GM19328 (cell line): ENCODE data around the gene PAPSS1.
A peak's percentile ranks its signal among the peaks of the same experiment; 100 is the strongest.
"Not testable (repeated sequence)": the region's sequence is repeated elsewhere in the genome, so short reads cannot be mapped to it uniquely, and the experiment has no call there.

ENCODE experiments used
- ATAC-seq: cut with Tn5 transposase; IDR thresholded peaks from one replicate; pipeline ENCODE4 v1.9.1; 2021; ENCODE audit warnings: mild to moderate bottlenecking, moderate library complexity; ENCODE audit not compliant: unreplicated experiment

The PAPSS1 gene

DNA sequence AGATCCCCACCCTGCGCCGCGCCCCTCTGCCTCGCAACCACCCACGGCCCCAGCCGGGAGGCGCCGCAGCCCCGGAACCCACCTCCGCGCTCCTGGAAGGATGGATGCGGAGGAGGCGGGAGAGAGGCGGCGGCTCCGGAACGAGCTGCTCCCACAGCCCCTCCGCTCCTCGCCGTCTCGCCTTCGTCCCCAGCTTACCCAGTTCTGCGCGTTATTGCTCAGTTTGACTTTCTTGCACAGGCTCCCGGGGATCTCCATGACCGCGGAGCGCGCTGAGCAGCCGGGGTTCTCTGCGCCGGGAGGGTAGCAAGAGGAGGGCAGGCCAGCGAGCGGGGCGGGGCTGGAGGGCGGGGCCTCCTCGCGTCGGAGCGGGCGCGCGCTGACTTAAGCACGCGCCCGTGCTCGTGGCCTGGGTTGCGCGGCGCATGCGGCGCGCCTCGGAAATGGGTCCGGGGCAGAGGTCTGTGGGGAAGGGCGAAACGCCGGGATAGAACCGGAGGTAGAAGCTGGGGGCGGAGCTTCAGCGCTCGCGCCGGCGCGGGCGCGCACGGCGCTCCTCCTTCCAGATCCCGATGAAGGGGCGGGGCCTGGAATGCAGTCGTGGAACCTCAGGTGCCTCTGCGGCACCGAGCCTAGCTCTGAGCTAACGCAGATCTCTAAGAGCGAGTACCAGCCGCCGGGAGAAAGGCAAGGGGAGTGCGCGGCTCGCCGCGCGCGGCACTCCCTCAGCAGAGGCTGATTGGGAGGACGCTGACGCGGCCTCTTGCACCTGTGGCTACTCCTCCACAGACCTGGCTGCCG is at the start of gene PAPSS1:
PAPSS1 (minus strand) TSS at position 313 of the 801 bp plus-strand sequence; CDS start at position 258, 55 bp downstream.
- peak; percentile 84 for ATAC-seq

DNA sequence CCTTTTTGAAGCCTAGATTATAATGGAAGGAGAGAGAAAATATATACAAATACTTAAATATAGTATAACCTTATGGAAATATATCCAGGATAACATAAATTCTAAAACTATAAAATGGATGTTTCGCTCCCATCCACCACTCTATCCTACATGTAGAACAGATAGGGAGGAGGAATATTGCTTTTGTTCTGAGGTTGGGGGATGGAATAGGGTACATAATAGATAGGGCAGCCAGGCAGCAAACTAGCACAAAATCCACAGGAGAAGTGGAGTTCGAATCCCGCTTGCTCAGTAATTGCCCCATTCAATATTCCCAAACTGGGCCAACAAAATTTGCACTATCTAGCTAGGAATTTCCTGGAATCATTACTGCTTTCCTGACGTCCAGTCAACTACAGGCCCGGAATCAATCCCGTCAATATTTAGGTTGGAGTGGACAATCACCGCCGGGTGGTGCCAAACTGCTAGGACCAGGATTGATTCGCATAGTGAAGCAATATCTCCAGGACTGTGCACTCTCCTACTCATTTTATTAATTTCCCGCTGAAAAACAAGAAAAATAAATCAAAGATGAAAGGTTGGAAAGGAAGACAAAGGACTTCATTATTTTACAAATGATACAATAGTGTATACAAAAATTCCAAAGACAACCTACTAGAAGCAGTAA is 40.4 kb upstream of the PAPSS1 start:
- ATAC-seq: no peak

DNA sequence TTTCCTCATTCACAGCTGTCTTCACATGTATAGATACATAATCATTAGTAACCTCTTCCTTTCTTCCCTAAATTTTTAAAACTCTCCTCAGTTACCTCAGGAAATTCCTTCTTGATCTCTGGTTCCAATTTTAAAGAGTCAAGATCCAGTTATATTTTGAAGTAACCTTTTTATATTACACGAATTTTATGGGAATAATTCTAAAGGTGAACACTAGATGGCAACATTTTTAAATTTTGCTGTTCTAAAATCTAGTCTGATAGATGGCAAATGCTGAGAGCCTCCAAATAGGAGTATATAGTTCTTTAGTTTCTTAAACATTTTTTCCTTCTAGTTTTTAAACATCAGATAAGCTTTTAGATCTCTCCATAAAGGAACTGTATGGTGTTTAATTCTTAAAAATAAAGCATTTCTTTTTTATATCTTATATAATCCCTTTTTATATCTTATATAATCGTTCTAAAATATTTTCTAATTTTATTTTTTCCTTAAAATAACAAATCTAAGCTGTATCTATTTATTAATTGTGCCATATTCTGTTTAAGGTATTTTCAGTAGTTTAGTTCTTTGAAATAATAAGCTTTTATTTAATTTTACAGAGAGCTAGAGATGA is 37.9 kb upstream of the PAPSS1 start:
- no peak for ATAC-seq

DNA sequence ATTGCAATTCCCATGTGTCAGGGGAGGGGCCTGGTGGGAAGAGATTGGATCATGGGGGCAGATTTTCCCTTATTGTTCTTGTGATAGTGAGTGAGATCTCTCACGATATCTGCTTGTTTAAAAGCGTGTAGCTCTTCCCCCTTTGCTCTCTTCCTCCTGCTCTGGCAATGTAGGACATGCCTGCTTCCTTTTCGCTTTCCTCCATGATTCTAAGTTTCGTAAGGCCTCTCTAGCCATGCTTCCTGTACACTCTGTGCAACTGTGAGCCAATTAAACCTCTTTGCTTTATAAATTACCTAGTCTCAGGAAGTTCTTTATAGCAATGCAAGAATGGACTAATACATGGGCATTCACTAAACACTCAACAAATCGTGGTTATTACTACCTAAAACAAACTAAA is 37.2 kb upstream of the PAPSS1 start:
- ATAC-seq: no peak

DNA sequence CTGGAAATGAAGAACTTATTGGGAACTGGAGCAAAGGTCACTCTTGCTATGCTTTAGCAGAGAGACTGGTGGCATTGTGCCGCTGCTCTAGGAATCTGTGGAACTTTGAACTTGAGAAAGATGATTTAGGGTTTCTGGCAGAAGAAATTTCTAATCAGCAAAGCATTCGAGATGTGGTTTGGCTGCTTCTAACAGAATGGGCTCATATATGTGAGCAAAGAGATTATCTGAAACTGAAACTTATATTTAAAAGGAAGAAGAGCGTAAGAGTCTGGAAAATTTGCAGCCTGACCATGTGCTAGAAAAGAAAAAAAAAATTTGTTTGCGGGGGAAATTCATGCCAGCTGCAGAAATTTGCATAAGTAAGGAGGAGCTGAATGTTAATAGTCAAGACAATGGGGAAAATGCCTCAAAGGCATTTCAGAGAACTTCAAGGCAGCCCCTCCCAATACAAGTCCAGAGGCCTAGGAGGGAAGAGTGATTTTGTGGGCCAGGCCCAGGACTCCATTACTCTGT is 35.9 kb upstream of the PAPSS1 start:
- ATAC-seq: no peak

DNA sequence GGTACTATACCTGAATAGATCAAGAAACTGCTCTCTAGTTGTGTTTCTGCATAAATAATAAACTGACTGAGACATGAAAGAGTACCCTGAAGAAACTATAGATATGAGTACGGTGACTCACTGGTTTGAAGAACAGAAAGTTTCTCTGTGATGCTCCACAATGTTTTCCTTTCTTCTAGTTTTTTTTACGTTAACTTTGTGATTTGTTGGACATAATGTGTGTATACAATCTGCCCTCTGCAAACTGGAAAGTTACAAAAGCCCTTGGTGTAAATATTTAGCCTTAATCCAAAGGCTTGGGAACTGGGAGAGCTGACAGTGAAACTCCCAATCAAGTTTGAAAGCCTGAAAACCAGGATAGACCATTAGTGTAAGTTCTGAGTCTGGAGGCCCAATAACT is 31.6 kb upstream of the PAPSS1 start:
- no peak for ATAC-seq

DNA sequence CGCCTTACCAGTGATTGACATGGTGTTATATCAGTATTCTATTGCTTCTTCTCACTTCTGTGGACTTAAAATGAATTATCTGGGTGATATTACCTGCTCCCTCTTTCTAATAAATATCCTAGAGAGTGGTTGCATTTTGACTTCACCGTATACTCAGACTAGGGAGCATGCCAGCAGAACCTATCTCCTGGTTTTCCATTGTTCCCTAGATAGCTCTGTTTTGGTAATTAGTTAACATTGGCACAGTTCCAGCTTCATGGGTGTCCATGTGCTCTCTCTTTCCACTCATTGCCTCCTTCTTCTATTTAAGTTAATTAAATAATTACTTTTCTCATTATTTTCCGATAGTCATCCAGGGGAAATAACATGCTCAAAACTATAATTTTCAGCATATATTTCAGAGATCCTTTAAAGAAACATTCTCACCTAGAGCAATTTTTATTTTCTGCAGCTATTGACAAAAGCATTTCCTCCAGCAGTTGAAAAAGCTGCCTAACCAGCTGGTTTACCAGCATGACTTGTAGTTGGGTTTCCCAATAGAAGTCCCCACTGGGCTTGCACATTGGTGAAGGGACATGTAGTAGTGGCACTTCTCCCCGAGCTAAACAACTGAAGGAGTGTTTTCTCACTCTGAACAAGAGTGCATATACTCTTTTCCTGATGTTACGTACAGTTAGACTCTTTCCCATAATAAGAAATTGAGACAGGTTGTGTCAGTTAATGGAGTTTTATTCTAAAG is 27.9 kb upstream of the PAPSS1 start:
- ATAC-seq: no peak

DNA sequence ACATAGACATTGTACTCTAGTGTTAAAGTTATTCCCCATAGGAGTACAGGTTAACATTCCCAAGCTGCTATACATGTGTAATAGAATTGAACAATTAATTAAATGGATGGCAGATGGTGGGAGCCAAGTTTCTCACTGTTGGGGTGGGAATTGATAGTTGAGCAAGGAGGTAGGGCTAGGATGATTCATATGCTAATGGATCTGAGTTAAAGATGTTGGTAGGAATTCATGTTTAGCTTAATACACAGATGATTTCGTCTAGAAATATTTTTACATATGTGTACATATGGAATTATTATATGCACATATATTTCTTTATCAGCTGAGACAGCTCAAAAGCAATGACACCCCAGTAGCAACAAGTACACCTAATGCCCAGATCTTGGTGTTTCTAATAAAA is 26.1 kb upstream of the PAPSS1 start:
- no peak for ATAC-seq

DNA sequence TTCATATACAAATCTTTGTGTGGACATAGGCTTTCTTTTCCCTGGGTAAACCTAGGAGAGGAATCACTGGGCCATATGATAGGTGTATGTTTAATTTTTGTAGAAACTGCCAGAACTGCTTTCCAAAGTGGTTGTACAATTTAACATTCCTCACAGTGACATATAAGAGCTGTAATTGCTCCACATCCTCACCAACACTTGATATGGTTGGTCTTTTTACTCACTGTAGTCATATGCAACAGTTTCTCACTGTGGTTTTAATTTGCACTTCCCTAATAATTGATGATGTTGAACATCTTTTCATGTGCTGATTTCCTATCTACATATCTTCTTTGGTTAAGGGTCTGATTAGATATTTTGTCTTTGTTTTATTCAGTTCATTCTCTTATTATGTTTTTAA is 24.5 kb upstream of the PAPSS1 start:
- ATAC-seq: no peak

DNA sequence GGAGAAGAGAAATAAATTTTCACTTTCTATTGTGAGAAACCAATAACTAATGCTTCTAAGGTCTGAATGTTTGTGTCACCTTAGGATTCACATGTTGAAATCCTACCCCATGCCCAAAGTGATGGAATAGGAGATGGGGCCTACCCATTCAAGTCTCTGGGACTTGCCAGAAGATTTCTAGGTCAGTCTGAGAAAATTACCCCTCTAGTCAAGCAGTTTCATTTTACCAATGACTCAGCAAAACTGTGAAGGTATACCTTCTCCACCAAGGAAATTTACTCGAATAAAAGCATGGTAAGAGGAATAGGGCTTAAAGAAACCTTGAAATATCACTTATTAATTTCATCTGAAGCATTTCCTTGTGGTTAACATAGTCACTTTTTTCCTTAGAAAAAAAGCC is 23.5 kb upstream of the PAPSS1 start:
- no peak for ATAC-seq

DNA sequence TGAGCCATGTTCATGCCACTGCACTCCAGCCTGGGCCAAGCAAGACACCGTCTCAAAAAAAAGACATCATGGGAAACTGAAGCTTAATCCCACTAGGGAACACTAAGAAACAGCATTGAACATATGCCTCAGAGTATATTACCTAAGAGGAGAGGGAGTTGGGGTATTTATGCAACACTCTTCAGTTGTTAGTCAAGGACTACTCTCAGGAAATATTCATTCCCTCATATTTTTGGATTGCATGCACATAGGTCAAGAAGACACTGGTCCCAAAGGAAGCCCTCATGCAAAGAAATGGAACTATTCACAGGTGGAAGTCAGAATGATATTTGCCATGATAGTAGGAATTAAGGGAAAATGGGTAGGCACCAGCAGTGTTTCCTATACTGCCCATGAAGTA is 22.8 kb upstream of the PAPSS1 start:
- no peak for ATAC-seq

DNA sequence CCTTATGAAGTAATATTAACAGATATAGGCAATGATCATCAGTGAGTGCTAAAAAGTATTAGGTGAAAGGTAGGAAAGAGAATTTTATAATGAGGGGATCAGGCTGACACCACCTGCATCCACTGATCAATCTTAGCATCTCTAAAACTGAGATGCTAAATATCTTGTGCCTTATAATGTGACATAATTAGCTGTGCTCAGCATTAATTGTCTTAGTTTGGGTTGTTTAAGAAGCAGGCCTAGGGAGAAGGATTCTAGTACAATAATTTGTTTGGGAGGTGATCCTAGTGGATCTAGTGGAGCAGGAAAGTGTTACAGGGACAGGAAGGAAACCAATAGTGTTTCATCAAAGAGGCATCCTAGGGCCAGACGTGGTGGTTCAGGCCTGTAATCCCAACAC is 22.2 kb upstream of the PAPSS1 start:
- ATAC-seq: no peak

DNA sequence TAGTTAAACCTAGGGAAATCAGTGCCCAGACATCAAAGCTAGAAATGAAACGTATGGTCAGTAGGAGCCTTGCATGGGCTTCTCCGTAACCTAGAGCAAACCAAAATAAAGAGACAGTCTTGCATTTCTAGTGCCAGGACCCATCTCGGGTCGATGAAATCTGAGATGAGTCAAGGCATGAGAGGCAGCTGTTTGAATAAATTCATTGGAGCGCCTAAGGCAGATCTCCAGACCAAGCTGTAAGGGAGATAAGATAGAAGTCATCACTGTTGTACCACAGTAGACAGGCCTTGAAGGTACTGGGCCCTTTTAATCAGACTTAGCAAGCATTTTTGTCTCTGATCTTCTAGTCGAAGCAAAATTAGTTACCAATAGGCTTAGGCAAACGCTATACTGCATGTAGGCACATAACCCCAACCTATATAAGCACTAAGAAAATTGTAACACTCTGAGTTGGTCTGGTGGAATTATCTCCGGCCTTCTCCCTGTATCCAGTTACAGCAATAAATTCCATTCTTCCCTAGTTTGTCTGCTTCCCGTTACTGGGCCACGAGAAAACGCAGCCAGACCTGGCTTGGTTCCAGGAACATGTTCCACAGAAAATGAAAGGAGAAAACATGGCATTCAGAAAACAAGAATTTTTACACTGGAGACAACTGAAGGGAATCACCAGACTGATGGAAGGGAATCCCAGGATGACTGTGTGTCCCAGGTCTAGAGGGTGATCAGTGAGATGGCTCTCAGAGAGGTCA is 21.1 kb upstream of the PAPSS1 start:
- no peak for ATAC-seq

DNA sequence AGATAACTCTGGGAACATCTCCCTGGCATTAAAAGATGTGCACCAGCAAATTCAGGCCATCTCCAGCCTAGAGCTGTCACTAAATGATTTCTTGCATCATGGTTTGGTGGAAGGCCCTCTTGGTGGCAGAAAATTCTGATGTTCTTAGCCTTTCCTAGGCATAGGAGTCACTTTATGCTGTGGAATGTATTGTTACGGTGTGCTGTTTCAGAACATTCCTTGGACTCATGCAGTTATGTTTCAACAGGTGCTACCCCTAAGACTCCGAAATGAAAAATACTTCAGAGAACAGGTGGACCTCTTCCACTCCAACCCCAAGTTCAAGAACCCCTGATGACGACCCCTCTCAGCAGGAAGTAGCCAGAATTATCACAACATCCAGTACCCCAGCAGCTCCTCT is 20.3 kb upstream of the PAPSS1 start:
- no peak for ATAC-seq

DNA sequence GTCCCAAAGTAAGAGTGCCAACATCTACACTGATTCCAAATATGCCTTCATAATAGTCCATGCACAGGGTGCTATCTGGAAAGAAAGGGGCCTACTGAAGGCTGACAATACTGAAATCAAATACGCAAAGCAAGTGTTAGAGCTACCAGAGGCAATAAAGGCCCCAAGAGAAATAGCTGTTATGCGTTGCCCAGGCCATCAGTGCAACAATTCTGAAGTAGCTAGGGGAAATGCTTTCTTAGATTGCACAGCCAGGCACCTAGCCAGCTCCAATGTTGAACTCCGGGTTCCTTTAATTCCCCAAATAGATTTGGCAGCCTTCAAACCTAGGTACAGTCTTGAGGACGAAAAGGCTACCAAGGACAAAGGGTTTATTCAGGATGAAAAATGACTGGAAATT is 17.4 kb upstream of the PAPSS1 start:
- ATAC-seq: no peak

DNA sequence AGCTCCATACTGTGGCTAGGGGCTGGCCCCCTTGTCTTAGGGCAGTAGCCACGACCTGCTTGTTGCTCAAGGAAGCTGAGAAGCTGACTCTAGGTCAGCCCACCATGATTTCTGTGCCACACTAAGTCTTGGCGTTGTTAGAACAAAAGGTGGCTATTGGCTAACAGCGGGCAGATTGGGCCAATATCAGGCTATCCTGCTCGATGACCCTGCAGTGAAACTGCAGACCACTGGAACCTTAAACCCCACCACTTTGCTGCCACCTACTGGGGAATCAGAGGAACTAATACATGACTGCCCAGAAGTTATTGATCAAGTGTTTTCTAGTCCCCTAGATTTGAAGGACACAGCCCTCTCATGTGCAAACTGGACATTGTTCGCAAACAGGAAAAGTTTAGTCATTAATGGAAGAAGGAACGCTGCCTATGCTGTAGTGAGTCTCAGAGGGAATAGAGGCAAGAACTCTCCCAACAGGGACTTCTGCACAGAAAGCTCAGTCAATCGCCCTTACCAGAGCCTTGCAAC is 17.0 kb upstream of the PAPSS1 start:
- no peak for ATAC-seq

DNA sequence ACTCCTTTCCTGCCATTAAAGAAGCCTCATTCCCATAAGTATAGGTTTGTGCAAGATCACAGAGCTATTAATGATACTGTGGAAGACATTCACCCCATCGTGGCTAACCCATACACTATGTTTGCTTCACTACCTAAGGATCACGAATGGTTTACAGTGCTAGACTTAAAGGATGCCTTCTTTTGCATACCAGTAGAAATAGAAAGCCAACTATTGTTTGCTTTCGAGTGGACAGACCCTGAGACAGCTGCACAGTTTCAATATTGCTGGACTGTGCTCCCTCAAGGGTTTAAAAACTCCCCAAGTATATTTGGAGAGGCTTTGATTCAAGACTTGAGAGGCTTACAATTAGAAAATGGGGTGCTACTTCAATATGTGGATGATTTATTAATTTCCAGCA is 16.0 kb upstream of the PAPSS1 start:
- ATAC-seq: peak; percentile 54

DNA sequence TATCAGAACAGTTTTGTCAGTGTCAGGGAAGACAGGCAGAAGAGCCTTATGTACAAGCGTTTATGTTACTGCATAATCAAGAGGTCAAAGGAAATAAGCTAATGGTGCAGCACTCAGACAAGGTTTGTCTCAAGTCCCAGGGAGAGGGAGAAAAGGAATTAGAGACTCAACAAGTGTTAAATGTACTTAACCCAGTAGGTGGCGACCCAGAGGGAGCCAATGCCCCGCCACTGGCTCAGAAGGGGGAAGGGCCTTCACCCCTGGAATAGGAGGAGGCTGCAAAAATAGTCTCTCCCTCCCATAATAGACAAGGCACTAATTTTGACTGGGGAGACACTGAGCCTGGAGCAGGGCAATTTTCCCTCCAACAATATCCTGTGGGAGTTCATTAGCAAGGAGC is 14.1 kb upstream of the PAPSS1 start:
- no peak for ATAC-seq

DNA sequence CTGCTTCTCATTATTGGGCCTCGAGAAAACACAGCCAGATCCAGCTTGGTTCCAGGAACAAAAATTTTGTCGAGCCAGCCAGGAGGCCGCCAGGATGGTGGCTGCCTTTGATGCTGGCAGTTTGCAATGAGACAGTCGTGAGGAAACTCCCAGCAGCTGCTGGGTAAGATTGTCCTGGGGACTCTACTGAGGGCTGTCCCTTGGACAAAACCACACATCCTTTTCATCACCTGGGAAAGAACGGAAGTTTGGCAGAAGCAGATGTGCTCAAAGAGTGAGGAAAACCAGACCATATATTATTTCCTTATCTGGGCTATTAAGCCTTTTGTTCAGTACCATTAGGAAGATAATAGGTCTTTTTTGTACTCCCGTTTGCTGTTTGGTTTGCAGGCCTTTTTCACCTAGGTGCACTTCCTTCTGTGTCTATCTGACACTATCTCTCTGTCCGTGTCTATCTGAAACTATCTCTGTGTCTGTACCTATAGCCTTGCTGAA is 13.4 kb upstream of the PAPSS1 start:
- ATAC-seq: no peak

DNA sequence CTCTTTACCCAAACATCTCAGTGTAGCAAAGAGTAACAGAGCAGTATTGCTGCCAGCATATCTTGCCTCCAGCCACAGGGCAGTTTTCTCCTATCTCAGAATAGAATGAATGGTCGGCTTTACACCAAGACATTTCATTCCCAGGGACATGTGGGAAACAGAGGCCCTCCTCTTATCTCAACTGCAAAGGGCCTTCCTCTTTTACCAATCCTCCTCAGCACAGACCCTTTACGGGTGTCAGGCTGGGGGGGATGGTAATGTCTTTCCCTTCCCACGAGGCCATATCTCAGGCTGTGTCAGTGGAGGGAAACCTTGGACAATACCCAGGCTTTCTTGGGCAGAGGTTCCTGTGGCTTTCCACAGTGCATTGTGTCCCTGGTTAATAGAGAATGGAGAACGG is 9.0 kb upstream of the PAPSS1 start:
- ATAC-seq: not testable (repeated sequence)
